ENCODE results near the gene G0S2. TPM values are rescaled to one million over a fixed set of nuclear protein-coding genes. Genes with fewer than 3 reads are reported as not detected.

Gene G0S2
- total RNA-seq, 4 donors from 2014 or later = 60.8 to 1,224 (median 333) TPM

DNA sequence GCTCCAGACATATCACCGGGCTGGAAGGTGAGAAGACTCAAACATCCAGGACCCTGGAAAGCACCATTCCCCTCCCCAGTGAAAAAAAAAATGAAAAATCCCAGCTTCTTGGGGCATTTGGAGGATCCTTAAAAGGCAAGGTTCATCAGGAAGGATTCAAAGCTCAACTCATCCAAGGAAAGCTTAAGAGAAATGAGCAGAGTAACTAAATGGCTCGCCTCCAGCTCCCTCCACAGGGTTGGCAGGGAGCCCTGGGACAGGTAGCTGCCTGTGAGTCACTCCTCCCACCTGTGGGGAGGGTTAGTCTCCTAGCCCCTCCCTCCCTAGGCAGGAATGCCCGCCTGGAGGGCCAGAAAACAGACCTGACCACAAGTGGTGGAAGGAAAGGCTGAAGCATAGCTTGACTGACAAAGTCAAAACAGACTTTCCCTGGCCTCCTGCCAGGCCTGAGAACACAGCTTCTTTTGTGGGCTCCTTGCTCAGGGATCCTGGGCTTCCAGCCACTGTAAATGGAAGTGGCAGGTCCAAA lies 22.3 kb upstream of the G0S2 start:
- DNase-seq (ENCODE audit: low spot score in 2 of 2) = peak; percentile 52 to 57
- TF ChIP-seq POLR2A (IDR thresholded peaks at IDR 0.05) (no peak), EP300 (IDR thresholded peaks at IDR 0.05) (no peak)
- TF ChIP-seq, protein P1, sequence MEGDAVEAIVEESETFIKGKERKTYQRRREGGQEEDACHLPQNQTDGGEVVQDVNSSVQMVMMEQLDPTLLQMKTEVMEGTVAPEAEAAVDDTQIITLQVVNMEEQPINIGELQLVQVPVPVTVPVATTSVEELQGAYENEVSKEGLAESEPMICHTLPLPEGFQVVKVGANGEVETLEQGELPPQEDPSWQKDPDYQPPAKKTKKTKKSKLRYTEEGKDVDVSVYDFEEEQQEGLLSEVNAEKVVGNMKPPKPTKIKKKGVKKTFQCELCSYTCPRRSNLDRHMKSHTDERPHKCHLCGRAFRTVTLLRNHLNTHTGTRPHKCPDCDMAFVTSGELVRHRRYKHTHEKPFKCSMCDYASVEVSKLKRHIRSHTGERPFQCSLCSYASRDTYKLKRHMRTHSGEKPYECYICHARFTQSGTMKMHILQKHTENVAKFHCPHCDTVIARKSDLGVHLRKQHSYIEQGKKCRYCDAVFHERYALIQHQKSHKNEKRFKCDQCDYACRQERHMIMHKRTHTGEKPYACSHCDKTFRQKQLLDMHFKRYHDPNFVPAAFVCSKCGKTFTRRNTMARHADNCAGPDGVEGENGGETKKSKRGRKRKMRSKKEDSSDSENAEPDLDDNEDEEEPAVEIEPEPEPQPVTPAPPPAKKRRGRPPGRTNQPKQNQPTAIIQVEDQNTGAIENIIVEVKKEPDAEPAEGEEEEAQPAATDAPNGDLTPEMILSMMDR (IDR thresholded peaks at IDR 0.05) = no peak
- 35 to 42% methylated on average over 3 of the region's 3 CpGs for WGBS, 2 donors
- H3K36me3 ChIP-seq = no peaks in the 10 kb centered on the region
- no peaks in the 10 kb centered on the region for H3K9me3 ChIP-seq
- peaks cover 0 to 51% (median 26%) of the 10 kb centered on the region in 4 donors for H3K4me1 ChIP-seq
- peak overlapping the region in 2 of 4 donors; percentile 43 to 50 for H3K27ac ChIP-seq
- no peaks in the 10 kb centered on the region for H3K27me3 ChIP-seq
- no peak overlapping the region for H3K4me3 ChIP-seq

DNA sequence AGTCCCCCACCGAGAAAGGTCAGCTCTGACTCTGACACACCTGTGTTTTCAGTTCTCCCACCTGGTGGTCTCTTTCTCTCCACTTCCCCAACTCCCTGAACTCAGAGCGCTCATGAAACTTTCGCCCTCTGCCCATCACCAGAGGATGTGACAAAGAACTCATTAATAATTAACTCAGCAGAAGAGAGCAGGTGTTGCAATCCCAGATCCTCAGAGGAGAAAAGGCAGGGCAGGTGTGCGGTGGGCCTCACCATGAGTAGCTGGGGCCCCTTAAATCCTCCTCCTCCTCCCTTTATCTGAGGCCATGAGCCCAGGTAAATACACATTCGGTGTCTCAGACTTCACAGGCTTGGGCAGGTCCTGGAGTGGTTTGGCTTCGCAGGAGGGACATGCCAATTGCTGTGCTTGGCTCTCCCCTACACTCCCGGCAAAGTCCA lies 21.3 kb upstream of the G0S2 start:
- TF ChIP-seq, protein P1 (IDR thresholded peaks at IDR 0.05) = no peak
- TF ChIP-seq EP300 (IDR thresholded peaks at IDR 0.05) = no peak
- no peak for TF ChIP-seq POLR2A (IDR thresholded peaks at IDR 0.05)
- H3K27me3 ChIP-seq = no peaks in the 10 kb centered on the region
- H3K27ac ChIP-seq = peak overlapping the region in 1 of 4 donors; percentile 34
- no peaks in the 10 kb centered on the region for H3K9me3 ChIP-seq
- no peak overlapping the region for H3K4me3 ChIP-seq
- H3K4me1 ChIP-seq = peaks cover 0 to 41% (median 21%) of the 10 kb centered on the region in 4 donors
- no peaks in the 10 kb centered on the region for H3K36me3 ChIP-seq
- WGBS, 2 donors = 93 to 95% methylated on average over 7 of the region's 7 CpGs
- no peak for DNase-seq (ENCODE audit: low spot score in 2 of 2)

DNA sequence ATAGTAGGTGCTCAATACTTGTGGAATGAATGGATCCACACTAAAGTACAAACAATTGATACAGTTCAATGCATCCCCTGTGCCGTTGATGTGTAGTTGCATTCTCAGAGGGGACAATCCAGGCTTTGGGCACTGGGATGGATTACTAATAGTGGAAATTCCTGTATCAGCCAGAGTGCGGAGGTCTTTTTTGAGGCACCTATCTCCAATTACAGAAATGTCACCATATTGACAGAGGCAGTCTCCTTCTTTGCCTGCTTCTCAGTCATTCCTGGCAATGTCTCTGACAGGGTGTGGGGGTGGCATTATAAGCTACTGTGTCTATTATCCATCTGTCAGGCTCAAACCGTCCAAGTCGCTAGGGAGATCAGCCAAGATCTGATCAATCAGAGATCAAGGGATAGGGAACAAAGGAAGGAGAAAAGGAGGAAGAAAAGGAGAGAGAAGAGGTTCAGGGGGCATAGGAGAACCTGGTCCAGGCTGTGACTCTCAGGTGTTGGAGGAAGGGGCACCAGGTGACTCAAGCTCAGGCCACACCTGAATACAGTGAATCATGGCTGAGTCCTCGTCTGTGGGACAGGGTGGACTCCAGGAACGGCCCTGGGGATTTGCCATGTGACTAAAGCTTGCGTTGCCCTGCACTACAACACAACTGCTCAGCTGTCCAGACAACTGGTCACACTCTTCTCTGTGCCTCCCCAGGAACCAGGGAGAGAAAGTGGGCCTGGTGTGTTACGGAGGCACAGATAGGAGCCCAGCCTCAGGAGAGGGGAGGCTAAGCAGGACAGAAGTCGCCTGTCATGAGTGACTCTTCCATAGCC lies 19.6 kb upstream of the G0S2 start:
- TF ChIP-seq EP300 (IDR thresholded peaks at IDR 0.05) (no peak), POLR2A (IDR thresholded peaks at IDR 0.05) (no peak)
- no peaks in the 10 kb centered on the region for H3K9me3 ChIP-seq
- H3K4me1 ChIP-seq = peaks cover 0 to 27% (median 18%) of the 10 kb centered on the region in 4 donors
- no peaks in the 10 kb centered on the region for H3K27me3 ChIP-seq
- DNase-seq (ENCODE audit: low spot score in 2 of 2) = no peak
- no peak overlapping the region for H3K4me3 ChIP-seq
- WGBS, 2 donors = 81 to 87% methylated on average over 9 of the region's 9 CpGs
- no peak overlapping the region for H3K27ac ChIP-seq
- no peaks in the 10 kb centered on the region for H3K36me3 ChIP-seq

DNA sequence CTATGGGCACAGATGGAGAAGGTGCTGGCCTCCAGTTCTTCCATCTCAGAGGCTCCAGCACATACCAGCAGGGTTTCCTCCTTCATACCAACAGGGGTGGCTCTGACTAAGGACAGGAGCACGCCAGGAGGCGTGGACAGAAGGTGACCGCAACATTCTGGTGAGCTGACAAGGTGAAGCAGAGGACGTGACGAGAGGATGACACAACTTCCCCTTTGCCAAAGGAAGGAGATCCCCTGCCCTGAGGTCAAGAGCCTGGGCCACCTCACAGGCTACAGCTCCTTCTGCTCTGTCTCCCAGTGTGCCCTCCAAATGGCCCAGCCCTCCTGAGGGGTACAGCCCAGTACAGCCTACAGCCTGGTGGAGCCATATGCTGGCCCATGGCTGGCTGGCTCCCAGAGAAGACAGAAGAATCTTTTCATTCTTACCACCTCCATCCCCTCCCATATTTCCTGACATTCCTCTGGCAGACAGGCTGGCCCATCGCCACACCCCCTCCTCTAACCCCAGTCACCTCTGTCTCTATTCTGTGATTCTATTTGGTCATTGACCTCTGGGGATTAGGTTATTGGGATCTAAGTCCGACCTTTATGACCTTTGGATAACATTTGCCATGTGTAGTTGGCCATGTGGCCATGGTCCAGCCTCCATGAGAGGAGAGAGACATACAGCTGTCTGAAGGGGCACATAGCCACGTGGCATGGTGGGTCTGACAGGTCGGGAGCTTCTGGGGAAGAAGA lies 17.9 kb upstream of the G0S2 start:
- 81 to 83% methylated on average over 9 of the region's 9 CpGs for WGBS, 2 donors
- H3K36me3 ChIP-seq = no peaks in the 10 kb centered on the region
- H3K9me3 ChIP-seq = no peaks in the 10 kb centered on the region
- no peak for DNase-seq (ENCODE audit: low spot score in 2 of 2)
- no peaks in the 10 kb centered on the region for H3K27me3 ChIP-seq
- peaks cover 0 to 13% (median 11%) of the 10 kb centered on the region in 4 donors for H3K4me1 ChIP-seq
- H3K4me3 ChIP-seq = no peak overlapping the region
- TF ChIP-seq, protein P1 (IDR thresholded peaks at IDR 0.05) = no peak
- TF ChIP-seq EP300 (IDR thresholded peaks at IDR 0.05) (no peak), POLR2A (IDR thresholded peaks at IDR 0.05) (no peak)
- H3K27ac ChIP-seq = no peak overlapping the region

DNA sequence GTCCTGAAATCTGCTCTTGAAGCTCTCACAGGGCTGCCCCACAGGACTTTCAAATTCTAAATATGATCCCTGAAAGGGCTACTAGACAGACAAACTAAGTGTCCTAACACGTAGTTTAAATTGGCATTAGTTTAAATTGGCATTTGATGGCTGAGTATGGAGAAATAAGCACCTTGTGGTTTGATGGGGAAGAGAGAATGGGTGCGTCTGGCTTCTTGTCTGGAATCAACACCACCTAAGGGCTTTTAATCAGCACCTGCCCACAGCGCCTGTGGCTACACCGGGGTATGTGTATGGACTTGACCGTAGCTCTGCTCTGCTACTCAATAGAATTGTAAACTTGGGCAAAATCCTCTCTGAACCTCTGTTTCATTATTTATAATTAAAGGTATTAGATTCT lies 17.3 kb upstream of the G0S2 start:
- no peak for DNase-seq (ENCODE audit: low spot score in 2 of 2)
- H3K27ac ChIP-seq = no peak overlapping the region
- H3K9me3 ChIP-seq = no peaks in the 10 kb centered on the region
- WGBS, 2 donors = 65 to 95% methylated on average over 5 of the region's 5 CpGs
- H3K4me1 ChIP-seq = peaks cover 0 to 7% (median 6%) of the 10 kb centered on the region in 4 donors
- no peaks in the 10 kb centered on the region for H3K36me3 ChIP-seq
- no peaks in the 10 kb centered on the region for H3K27me3 ChIP-seq
- H3K4me3 ChIP-seq = no peak overlapping the region
- no peak for TF ChIP-seq POLR2A (IDR thresholded peaks at IDR 0.05)
